SK-N-SH (cell line): Measurements from ENCODE around the gene SNRPB.

Experiments used
- FOSL2 ChIP-seq: IDR thresholded peaks from 2 replicates; pipeline ENCODE4 v1.4.0; 2012; ENCODE audit warnings: low read depth, mild to moderate bottlenecking, moderate library complexity, borderline replicate concordance
- GATA2 ChIP-seq: sonication (generic); formaldehyde crosslinking; IDR thresholded peaks from 2 replicates; pipeline ENCODE4 v1.5.0; 2020; ENCODE audit warnings: mild to moderate bottlenecking, missing genetic modification reagents
- NRF1 ChIP-seq: IDR thresholded peaks from 2 replicates; pipeline ENCODE4 v1.6.1; 2012; ENCODE audit warnings: low read depth, mild to moderate bottlenecking, low read length
- SIN3A ChIP-seq: IDR thresholded peaks from 2 replicates; pipeline ENCODE4 v1.6.1; 2012; ENCODE audit warnings: low read depth, mild to moderate bottlenecking, low read length, moderate library complexity, borderline replicate concordance
- TF ChIP-seq, protein P1 (sequence below): fragments of 200-600 bp; sonication (generic); IDR thresholded peaks from 2 replicates; pipeline ENCODE4 v1.6.1; 2017; ENCODE audit warnings: antibody characterized with exemption, mild to moderate bottlenecking, moderate library complexity

GRCh38 chr20:2485661-2486060, 15.1 kb upstream of the SNRPB start:
- TF ChIP-seq SIN3A: no peak
- TF ChIP-seq, protein P1, sequence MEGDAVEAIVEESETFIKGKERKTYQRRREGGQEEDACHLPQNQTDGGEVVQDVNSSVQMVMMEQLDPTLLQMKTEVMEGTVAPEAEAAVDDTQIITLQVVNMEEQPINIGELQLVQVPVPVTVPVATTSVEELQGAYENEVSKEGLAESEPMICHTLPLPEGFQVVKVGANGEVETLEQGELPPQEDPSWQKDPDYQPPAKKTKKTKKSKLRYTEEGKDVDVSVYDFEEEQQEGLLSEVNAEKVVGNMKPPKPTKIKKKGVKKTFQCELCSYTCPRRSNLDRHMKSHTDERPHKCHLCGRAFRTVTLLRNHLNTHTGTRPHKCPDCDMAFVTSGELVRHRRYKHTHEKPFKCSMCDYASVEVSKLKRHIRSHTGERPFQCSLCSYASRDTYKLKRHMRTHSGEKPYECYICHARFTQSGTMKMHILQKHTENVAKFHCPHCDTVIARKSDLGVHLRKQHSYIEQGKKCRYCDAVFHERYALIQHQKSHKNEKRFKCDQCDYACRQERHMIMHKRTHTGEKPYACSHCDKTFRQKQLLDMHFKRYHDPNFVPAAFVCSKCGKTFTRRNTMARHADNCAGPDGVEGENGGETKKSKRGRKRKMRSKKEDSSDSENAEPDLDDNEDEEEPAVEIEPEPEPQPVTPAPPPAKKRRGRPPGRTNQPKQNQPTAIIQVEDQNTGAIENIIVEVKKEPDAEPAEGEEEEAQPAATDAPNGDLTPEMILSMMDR: no peak
- no peak for TF ChIP-seq GATA2 (CRISPR knock-in tag)
- no peak for TF ChIP-seq NRF1
- no peak for TF ChIP-seq FOSL2
